Stimulated activated effector memory CD8-positive, alpha-beta T cell treated with anti-CD3 and anti-CD28 coated beads, Interleukin-12 subunit alpha, Interleukin-12 subunit beta, amount 100 ng/mL, for 72 hours (primary cell): ENCODE measurements around the gene ALG3.

Experiments
- ATAC-seq: fragments of 150-1000 bp; cut with Tn5 transposase; 2 replicates; pipeline ENCODE4 v1.10.0; 2021
- DNase-seq, 2 donors: peaks; one replicate each; pipeline ENCODE4 v3.0.0; 2021 to 2022; ENCODE audit warnings: low spot score in 2 of 2
- H3K27ac Mint-ChIP-seq: one replicate; pipeline ENCODE4 v1.8.0; 2022; ENCODE audit warnings: mild to moderate bottlenecking, mixed read lengths
- H3K36me3 Mint-ChIP-seq: one replicate; pipeline ENCODE4 v1.8.0; 2022; ENCODE audit warnings: mild to moderate bottlenecking, mixed read lengths
- H3K4me1 Mint-ChIP-seq: one replicate; pipeline ENCODE4 v1.8.0; 2022; ENCODE audit warnings: mixed read lengths
- H3K4me3 Mint-ChIP-seq: one replicate; pipeline ENCODE4 v1.8.0; 2022; ENCODE audit warnings: mild to moderate bottlenecking, mixed read lengths
- H3K9me3 Mint-ChIP-seq: one replicate; pipeline ENCODE4 v1.8.0; 2022; ENCODE audit warnings: mixed read lengths

ALG3 gene

GRCh38 chr3:184242297-184242685 lies 6.5 kb downstream of the ALG3 start:
- no peak overlapping the region for H3K4me3 Mint-ChIP-seq
- H3K27ac Mint-ChIP-seq, result no peak overlapping the region
- DNase-seq (no peak), ATAC-seq (no peak)
- no peaks in the 10 kb centered on the region for H3K9me3 Mint-ChIP-seq
- H3K36me3 Mint-ChIP-seq, result peaks cover 45% of the 10 kb centered on the region
- H3K4me1 Mint-ChIP-seq, result peaks cover 20% of the 10 kb centered on the region

GRCh38 chr3:184241447-184242296 lies 7.1 kb downstream of the ALG3 start:
- ATAC-seq (peak; percentile 26), DNase-seq (no peak)
- H3K27ac Mint-ChIP-seq, result no peak overlapping the region
- H3K4me1 Mint-ChIP-seq, result peaks cover 21% of the 10 kb centered on the region
- no peaks in the 10 kb centered on the region for H3K9me3 Mint-ChIP-seq
- H3K36me3 Mint-ChIP-seq, result peaks cover 45% of the 10 kb centered on the region
- no peak overlapping the region for H3K4me3 Mint-ChIP-seq

- ATAC-seq (no peak), DNase-seq (no peak)
- Mint-ChIP-seq H3K4me1 (peaks cover 15% of the 10 kb centered on the region), H3K9me3 (no peaks in the 10 kb centered on the region), H3K27ac (no peak overlapping the region), H3K4me3 (no peak overlapping the region), H3K36me3 (peaks cover 43% of the 10 kb centered on the region)
Observed at GRCh38 chr3:184241141-184241446, 7.7 kb downstream of the ALG3 start.

- ATAC-seq (no peak), DNase-seq (no peak)
- Mint-ChIP-seq H3K36me3 (peaks cover 37% of the 10 kb centered on the region), H3K27ac (no peak overlapping the region), H3K9me3 (no peaks in the 10 kb centered on the region), H3K4me1 (peaks cover 10% of the 10 kb centered on the region), H3K4me3 (no peak overlapping the region)
Observed at GRCh38 chr3:184240384-184241140, 8.2 kb downstream of the ALG3 start.

- no peak for DNase-seq
- Mint-ChIP-seq H3K4me3 (no peak overlapping the region), H3K27ac (no peak overlapping the region), H3K36me3 (peaks cover 29% of the 10 kb centered on the region), H3K4me1 (peaks cover 6% of the 10 kb centered on the region), H3K9me3 (no peaks in the 10 kb centered on the region)
- ATAC-seq, result no peak
Observed at GRCh38 chr3:184239708-184240107, 9.1 kb downstream of the ALG3 start.

DNA sequence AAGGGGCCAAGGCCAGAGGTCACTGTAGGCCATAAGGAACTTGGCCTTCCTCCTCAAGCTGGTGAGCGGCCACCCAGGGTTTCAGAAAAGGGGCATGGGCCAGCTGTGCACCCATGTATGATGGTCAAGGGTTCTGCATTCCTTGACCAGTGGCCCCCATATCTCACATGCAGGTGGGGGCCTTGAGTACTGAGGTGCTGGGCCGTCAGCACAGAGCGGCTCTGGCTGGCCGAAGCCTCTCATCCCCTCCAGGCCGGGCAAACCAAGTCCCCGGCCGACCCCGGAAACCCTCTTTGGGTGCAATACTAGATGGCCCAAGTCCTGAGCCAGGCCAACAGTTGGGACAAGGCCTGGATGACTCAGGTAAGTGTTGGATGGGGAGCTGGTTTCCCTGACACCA lies 9.5 kb downstream of the ALG3 start:
- H3K4me1 Mint-ChIP-seq, result peaks cover 6% of the 10 kb centered on the region
- H3K36me3 Mint-ChIP-seq, result peaks cover 24% of the 10 kb centered on the region
- no peaks in the 10 kb centered on the region for H3K9me3 Mint-ChIP-seq
- DNase-seq (no peak), ATAC-seq (no peak)
- H3K4me3 Mint-ChIP-seq, result no peak overlapping the region
- H3K27ac Mint-ChIP-seq, result no peak overlapping the region

- no peak overlapping the region for H3K27ac Mint-ChIP-seq
- no peak for DNase-seq
- ATAC-seq, result no peak
Observed at GRCh38 chr3:184238246-184238818, 10.4 kb downstream of the ALG3 start.

GRCh38 chr3:184237807-184238206 lies 11.0 kb downstream of the ALG3 start:
- H3K4me1 Mint-ChIP-seq, result peaks cover 6% of the 10 kb centered on the region
- H3K4me3 Mint-ChIP-seq, result no peak overlapping the region
- H3K9me3 Mint-ChIP-seq, result no peaks in the 10 kb centered on the region
- ATAC-seq (peak; percentile 14), DNase-seq (no peak)
- peaks cover 10% of the 10 kb centered on the region for H3K36me3 Mint-ChIP-seq
- H3K27ac Mint-ChIP-seq, result peak overlapping the region; percentile 45

More at GRCh38 chr3:184238246-184238818, 10.4 kb downstream of the ALG3 start:
- H3K4me3 Mint-ChIP-seq, result no peak overlapping the region
- H3K9me3 Mint-ChIP-seq, result no peaks in the 10 kb centered on the region
- H3K36me3 Mint-ChIP-seq, result peaks cover 15% of the 10 kb centered on the region
- H3K4me1 Mint-ChIP-seq, result peaks cover 6% of the 10 kb centered on the region

- Mint-ChIP-seq H3K36me3 (peaks cover 4% of the 10 kb centered on the region), H3K9me3 (no peaks in the 10 kb centered on the region), H3K4me1 (peaks cover 6% of the 10 kb centered on the region), H3K4me3 (no peak overlapping the region), H3K27ac (peak overlapping the region; percentile 45)
- ATAC-seq (no peak), DNase-seq (no peak)
Observed at GRCh38 chr3:184237211-184237610, 11.6 kb downstream of the ALG3 start.

DNA sequence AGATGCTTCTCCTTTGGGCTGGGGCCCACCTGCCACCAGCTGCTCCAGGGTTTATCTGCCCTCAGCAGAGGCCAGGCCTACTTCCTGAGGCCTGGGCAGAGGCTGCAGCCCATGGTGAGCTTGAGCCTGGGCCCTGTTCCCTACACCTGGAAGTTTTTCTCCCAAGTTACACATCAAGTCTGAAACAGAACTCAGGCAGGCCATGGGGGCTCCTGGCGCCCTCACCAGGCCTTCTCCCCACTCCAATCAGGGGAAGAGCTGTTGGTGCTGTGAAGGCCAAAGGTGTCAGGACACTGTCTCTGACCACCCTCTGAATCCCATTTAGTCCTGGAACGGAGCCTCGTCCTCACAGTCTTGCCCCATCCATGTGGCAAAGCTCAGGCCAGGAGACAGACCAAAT lies 12.1 kb downstream of the ALG3 start:
- DNase-seq, result no peak
- Mint-ChIP-seq H3K27ac (no peak overlapping the region), H3K4me1 (peaks cover 7% of the 10 kb centered on the region), H3K9me3 (no peaks in the 10 kb centered on the region), H3K4me3 (no peak overlapping the region), H3K36me3 (no peaks in the 10 kb centered on the region)
- ATAC-seq, result no peak

DNA sequence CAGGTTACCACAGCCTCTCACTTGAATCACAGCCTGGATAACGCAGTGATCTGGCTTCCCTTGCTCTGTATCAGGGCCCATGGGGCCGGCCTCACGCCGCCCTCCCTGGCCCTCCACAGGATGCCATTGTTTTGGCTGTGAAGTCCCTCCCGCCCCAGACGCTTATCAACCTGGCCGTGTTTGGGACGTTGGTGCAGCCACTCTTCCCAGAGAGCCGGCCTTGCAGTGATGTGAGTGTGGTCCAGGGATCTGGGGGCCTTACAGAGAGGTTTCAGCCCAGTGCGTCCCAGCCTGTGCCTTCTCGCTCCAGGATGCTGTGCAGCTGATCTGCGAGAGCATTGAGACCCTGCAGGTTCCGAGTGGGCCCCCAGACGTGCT lies 12.7 kb downstream of the ALG3 start:
- Mint-ChIP-seq H3K27ac (no peak overlapping the region), H3K4me3 (no peak overlapping the region), H3K9me3 (no peaks in the 10 kb centered on the region), H3K4me1 (peaks cover 13% of the 10 kb centered on the region), H3K36me3 (no peaks in the 10 kb centered on the region)
- ATAC-seq (no peak), DNase-seq (no peak)

GRCh38 chr3:184235381-184236032 lies 13.3 kb downstream of the ALG3 start:
- ATAC-seq, result no peak
- Mint-ChIP-seq H3K27ac (no peak overlapping the region), H3K9me3 (no peaks in the 10 kb centered on the region), H3K4me3 (no peak overlapping the region), H3K36me3 (no peaks in the 10 kb centered on the region), H3K4me1 (peaks cover 15% of the 10 kb centered on the region)
- DNase-seq, result no peak

DNA sequence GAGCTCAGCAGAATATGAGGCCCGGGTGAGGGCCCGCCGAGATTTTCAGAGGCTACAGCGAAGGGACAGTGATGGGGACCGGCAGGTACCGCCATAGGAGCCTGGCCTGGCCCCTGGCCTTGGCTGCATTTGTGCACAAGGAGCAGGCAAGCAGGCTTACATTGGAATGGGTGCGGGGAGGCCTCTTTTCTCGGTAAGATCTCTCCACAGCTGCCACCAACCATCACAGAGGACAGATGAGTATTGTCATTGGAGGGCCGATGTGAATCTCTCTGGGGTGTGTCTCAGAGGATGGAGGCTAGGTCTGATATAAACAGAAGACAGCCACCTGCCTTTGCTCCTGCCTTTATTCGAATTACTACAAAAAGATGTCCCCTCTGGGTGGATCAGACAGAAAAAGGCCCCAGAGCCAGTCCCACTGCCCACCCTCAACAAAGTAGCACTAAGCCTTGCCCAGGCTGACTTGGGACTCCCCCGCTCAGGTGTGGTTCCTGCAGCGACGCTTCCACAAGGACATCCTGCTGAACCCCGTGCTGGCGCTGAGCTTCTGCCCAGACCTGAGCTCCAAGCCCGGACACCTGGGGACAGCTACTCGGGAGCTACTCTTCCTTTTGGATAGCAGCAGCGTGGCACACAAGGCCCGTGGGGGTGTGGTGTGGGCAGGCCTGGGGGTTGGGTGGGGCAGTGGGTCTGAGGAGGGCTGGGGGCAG lies 13.9 kb downstream of the ALG3 start:
- Mint-ChIP-seq H3K4me3 (no peak overlapping the region), H3K9me3 (no peaks in the 10 kb centered on the region), H3K27ac (no peak overlapping the region), H3K36me3 (no peaks in the 10 kb centered on the region), H3K4me1 (peaks cover 15% of the 10 kb centered on the region)
- DNase-seq, result no peak
- ATAC-seq, result no peak

- no peaks in the 10 kb centered on the region for H3K36me3 Mint-ChIP-seq
- H3K27ac Mint-ChIP-seq, result no peak overlapping the region
- no peaks in the 10 kb centered on the region for H3K9me3 Mint-ChIP-seq
- H3K4me1 Mint-ChIP-seq, result peaks cover 15% of the 10 kb centered on the region
- ATAC-seq, result no peak
- no peak for DNase-seq
- no peak overlapping the region for H3K4me3 Mint-ChIP-seq
Observed at GRCh38 chr3:184234224-184234623, 14.5 kb downstream of the ALG3 start.
